ENCODE results near the gene C2orf66. TPM values are rescaled to one million over a fixed set of nuclear protein-coding genes. Genes with fewer than 3 reads are reported as not detected.

Gene C2orf66
- total RNA-seq, 1 experiment from 2014 or later, result not detected

- Histone ChIP-seq H3K36me3 (replicated peaks; ENCODE audit: control insufficient read depth, insufficient read depth, low read length) (no peaks in the 10 kb centered on the region), H3K4me3 (ENCODE audit: insufficient read depth, low read depth, low read length) (no peak overlapping the region), H3K27me3 (ENCODE audit: control insufficient read depth, insufficient read depth, low read length) (0 out of 2 replicates have a peak, but pooled peaks cover 2% of the 10 kb centered on the region)
- peak; percentile 34 for DNase-seq
Observed at GRCh38 chr2:196808083-196808665, 981 bp downstream of the C2orf66 start.

- no peak for DNase-seq
- Histone ChIP-seq H3K4me3 (ENCODE audit: insufficient read depth, low read depth, low read length) (no peak overlapping the region), H3K36me3 (replicated peaks; ENCODE audit: control insufficient read depth, insufficient read depth, low read length) (no peaks in the 10 kb centered on the region), H3K27me3 (ENCODE audit: control insufficient read depth, insufficient read depth, low read length) (0 out of 2 replicates have a peak, but pooled peaks cover 2% of the 10 kb centered on the region)
Observed at GRCh38 chr2:196804381-196804780, 4.8 kb downstream of the C2orf66 start.

DNA sequence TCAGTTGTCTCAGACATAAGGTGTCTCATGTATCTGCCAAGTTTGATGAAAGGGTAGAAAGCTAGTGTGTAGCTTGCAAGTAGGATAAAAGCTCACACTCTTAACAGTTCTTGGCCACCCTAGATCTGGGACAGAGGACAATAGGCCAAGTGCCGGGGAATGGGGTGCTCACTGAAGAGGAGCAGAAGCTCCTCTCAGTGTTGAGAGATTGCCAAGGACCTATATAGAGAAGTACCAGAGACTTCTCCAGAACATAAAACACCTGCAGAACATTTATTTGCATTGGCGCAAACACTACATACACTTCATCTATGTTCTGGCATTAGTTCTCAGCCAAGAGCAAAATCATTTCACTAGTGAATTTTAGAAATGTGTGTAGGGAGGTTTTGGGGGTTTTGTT, 6.8 kb downstream of the C2orf66 start:
- Histone ChIP-seq H3K27me3 (ENCODE audit: control insufficient read depth, insufficient read depth, low read length) (0 out of 2 replicates have a peak, but pooled peaks cover 2% of the 10 kb centered on the region), H3K36me3 (replicated peaks; ENCODE audit: control insufficient read depth, insufficient read depth, low read length) (peaks cover 3% of the 10 kb centered on the region), H3K4me3 (ENCODE audit: insufficient read depth, low read depth, low read length) (no peak overlapping the region)
- DNase-seq, result no peak

- Histone ChIP-seq H3K36me3 (replicated peaks; ENCODE audit: control insufficient read depth, insufficient read depth, low read length) (peaks cover 7% of the 10 kb centered on the region), H3K27me3 (ENCODE audit: control insufficient read depth, insufficient read depth, low read length) (0 out of 2 replicates have a peak, but pooled peaks cover 2% of the 10 kb centered on the region), H3K4me3 (ENCODE audit: insufficient read depth, low read depth, low read length) (no peak overlapping the region)
- DNase-seq, result no peak
Observed at GRCh38 chr2:196801674-196802261, 7.4 kb downstream of the C2orf66 start.

GRCh38 chr2:196798980-196799379, 10.2 kb downstream of the C2orf66 start:
- no peak for DNase-seq
- Histone ChIP-seq H3K36me3 (replicated peaks; ENCODE audit: control insufficient read depth, insufficient read depth, low read length) (peaks cover 8% of the 10 kb centered on the region), H3K4me3 (ENCODE audit: insufficient read depth, low read depth, low read length) (peak overlapping the region; percentile 66), H3K27me3 (ENCODE audit: control insufficient read depth, insufficient read depth, low read length) (no peaks in the 10 kb centered on the region)

DNA sequence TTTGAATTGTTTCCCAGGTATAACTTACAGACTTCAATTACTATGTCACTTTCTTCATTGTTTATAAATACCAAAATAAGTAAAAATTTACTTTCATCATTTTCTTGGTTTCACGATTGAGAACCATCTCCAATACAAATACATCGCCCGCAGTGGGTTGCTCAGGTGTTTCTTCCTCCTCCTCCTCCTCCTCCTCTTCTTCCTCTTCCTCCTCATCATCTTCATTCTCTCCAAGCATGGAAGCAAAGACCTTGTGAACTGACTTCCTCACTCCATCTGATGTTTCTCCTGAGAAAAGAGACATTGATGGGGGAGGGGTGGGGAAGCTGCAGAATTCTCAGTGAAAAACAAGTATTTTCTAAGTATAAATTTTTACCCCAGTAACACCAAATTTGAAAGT, 16.3 kb downstream of the C2orf66 start:
- no peak for DNase-seq
- H3K27me3 ChIP-seq (ENCODE audit: control insufficient read depth, insufficient read depth, low read length), result no peaks in the 10 kb centered on the region
- H3K36me3 ChIP-seq (replicated peaks; ENCODE audit: control insufficient read depth, insufficient read depth, low read length), result peaks cover 22% of the 10 kb centered on the region
- no peak overlapping the region for H3K4me3 ChIP-seq (ENCODE audit: insufficient read depth, low read depth, low read length)

DNA sequence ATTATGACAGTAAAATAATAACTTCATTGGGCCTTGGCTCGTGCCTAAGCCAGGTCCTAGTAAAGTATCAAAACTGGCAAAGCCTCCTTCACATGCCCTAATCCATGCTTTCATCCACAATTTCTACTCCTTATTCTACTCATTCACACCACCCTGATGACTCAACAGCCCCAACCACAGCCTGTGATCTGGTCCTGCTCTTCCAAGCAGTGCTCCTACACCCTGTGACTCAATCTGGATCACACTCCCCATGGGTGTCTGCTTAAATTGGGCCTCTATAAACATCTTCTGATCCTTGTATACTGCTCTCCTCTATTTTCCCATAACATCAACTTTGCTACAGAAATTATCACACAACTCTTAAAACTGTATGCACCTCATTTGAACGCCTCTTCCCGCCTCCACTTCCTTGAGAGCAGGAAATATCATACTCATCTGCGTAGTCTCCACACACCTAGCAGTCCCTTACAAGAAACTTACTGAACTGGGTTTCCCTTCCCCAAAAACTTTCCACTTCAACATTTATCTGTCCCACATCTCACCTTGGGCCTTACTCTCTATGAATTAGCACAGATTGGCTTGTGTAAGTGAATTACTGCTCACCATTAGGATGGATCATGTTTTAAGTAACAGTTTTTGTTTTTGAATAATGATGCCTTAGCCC, 25.6 kb downstream of the C2orf66 start:
- Histone ChIP-seq H3K4me3 (ENCODE audit: insufficient read depth, low read depth, low read length) (no peak overlapping the region), H3K36me3 (replicated peaks; ENCODE audit: control insufficient read depth, insufficient read depth, low read length) (peaks cover 21% of the 10 kb centered on the region), H3K27me3 (ENCODE audit: control insufficient read depth, insufficient read depth, low read length) (no peaks in the 10 kb centered on the region)
- DNase-seq, result no peak

DNA sequence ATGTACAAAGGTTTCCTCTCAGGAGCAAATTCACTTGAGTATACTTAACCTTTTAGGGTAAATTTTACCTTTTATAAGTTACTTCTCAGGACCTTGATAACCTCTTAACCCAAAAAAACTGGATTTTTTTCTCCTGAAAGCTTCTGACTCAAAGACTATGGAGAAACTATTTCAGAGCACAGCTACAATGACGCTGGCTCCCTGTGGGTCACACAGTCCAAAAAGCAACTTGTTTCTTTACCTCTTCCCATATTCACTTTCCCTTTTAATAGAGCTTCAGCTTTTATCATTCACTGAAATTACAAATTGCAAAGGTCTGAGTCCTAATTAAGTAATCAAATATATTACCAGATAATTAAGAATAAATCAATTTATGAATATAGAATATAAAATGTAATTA, 42.1 kb downstream of the C2orf66 start:
- Histone ChIP-seq H3K4me3 (ENCODE audit: insufficient read depth, low read depth, low read length) (no peak overlapping the region), H3K27me3 (ENCODE audit: control insufficient read depth, insufficient read depth, low read length) (no peaks in the 10 kb centered on the region), H3K36me3 (replicated peaks; ENCODE audit: control insufficient read depth, insufficient read depth, low read length) (peaks cover 4% of the 10 kb centered on the region; the same call in 1 of the 2 replicates)
- no peak for DNase-seq

DNA sequence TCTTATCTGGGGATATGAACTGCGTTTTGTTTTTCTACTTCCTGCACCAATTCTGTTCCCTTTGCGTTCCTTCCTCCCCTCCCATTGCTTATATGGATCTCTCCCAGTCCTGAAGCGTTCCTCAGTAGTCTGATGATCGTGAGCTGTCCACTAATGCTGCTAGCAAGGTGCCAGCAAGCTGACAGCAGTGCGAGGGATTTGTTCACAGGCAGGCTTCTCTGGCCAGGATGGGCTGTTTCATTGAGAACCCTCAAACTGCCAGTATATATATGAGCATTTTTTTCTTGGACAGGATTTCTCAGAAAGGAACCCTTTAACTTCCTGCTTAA, 49.8 kb downstream of the C2orf66 start:
- Histone ChIP-seq H3K36me3 (replicated peaks; ENCODE audit: control insufficient read depth, insufficient read depth, low read length) (peaks cover 1% of the 10 kb centered on the region; the same call in 1 of the 2 replicates), H3K4me3 (ENCODE audit: insufficient read depth, low read depth, low read length) (no peak overlapping the region), H3K27me3 (ENCODE audit: control insufficient read depth, insufficient read depth, low read length) (no peaks in the 10 kb centered on the region)
- DNase-seq, result no peak

DNA sequence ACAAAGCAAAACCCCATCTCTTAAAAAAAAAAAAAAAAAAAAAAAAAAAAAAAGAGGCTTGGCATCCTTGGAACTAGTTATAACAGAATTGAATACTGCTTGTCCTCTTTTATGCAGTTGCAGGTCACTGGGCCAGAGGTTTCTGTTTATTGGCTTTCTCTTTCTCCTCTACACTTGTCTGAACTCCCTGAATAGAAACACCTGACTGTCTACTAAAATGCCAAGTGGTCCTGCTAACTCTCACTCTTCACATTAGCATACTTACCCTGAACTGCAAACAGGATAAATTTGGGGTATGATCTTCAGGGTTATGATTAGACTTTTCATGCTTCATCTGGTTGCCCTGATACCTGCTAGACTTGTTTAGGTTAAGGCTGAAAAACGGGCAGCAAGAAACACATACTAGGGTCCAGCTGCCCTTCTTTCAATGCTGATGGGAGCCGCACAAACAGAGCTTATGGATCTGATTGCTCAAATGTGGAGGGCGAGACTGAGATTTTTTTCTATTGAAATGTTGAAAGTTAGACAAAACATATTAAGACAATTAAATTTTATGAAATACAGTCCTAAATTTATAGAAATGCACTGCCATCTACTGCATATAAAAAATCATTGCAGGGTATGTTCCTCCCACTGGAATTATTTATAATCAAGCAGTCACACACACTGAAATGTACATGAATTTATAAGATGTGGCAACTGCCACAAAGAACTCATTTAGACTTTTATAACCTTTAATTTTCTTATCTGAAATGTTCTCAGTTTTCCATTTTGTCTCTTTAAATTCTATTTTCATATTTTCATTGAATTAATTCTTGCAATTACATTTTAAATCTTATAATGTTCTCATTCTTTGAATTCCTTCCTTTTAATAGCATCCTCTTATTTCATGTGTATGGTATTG, 50.4 kb downstream of the C2orf66 start:
- no peaks in the 10 kb centered on the region for H3K27me3 ChIP-seq (ENCODE audit: control insufficient read depth, insufficient read depth, low read length)
- H3K36me3 ChIP-seq (replicated peaks; ENCODE audit: control insufficient read depth, insufficient read depth, low read length), result peaks cover 1% of the 10 kb centered on the region; the same call in 1 of the 2 replicates
- no peak overlapping the region for H3K4me3 ChIP-seq (ENCODE audit: insufficient read depth, low read depth, low read length)
- DNase-seq, result no peak

Other genes with a start within 250 kb of the C2orf66 start
- gene HECW2, start 215.8 kb downstream of the C2orf66 start, total RNA-seq (2014; rRNA removed; shearing (Covaris generic)), result 2.1 and 2.2 TPM in 2 replicates
- gene CCDC150, start 169.6 kb downstream of the C2orf66 start, total RNA-seq (2014; rRNA removed; shearing (Covaris generic)), result 18.4 and 27.7 TPM in 2 replicates
- gene GTF3C3, start 9.7 kb downstream of the C2orf66 start, total RNA-seq (2014; rRNA removed; shearing (Covaris generic)), result 42.6 and 59.6 TPM in 2 replicates
- 6.1 and 7.4 TPM in 2 replicates for gene PGAP1, start 117.4 kb upstream of the C2orf66 start, total RNA-seq (2014; rRNA removed; shearing (Covaris generic))

Data from H7 (cell line).